Fibroblast of lung (primary cell): Measurements from ENCODE around the gene RHEB. TPM values are rescaled to one million over a fixed set of nuclear protein-coding genes. Genes with fewer than 3 reads are reported as not detected.

Experiments used
- DNase-seq, 2 donors: peaks; one replicate each; pipeline versions ENCODE4 v3.0.0 to v3.0.0-alpha.2; 2010; ENCODE audit warnings: low read depth in 2 of 2
- H2AFZ ChIP-seq: 2 replicates; pipeline ENCODE4 v1.5.1; 2012; ENCODE audit warnings: low read length, control low read depth, inconsistent platforms
- H3K27ac ChIP-seq: 2 replicates; pipeline ENCODE4 v1.5.1; 2011; ENCODE audit warnings: low read length, control low read depth; ENCODE audit not compliant: insufficient read depth
- H3K27me3 ChIP-seq: 2 replicates; pipeline ENCODE4 v1.5.1; 2011; ENCODE audit warnings: mild to moderate bottlenecking, low read length; ENCODE audit not compliant: control insufficient read depth, insufficient read depth
- H3K36me3 ChIP-seq: 2 replicates; pipeline ENCODE4 v1.5.1; 2011; ENCODE audit warnings: low read length; ENCODE audit not compliant: control insufficient read depth, insufficient read depth
- H3K4me1 ChIP-seq: 2 replicates; pipeline ENCODE4 v1.5.1; 2011; ENCODE audit warnings: low read length; ENCODE audit not compliant: control insufficient read depth, insufficient read depth; ENCODE audit errors: extremely low read depth
- H3K4me2 ChIP-seq: 2 replicates; pipeline ENCODE4 v1.5.1; 2011; ENCODE audit warnings: low read length, control low read depth; ENCODE audit not compliant: insufficient read depth; ENCODE audit errors: extremely low read depth
- H3K4me3 ChIP-seq, 4 experiments: fragments of 200-600 bp in 1 of 4; sonication (generic) in 1 of 4; replicated peaks in 1 of 4; 2 replicates each; pipeline ENCODE4 v1.5.1; 2011 to 2016; ENCODE audit warnings: low read length in 4 of 4, low read depth in 3 of 4, mild to moderate bottlenecking in 3 of 4, control low read depth in 2 of 4, inconsistent platforms in 1 of 4, mixed read lengths in 1 of 4; ENCODE audit not compliant: insufficient read depth in 1 of 4; ENCODE audit errors: control extremely low read depth in 1 of 4
- H3K79me2 ChIP-seq: 2 replicates; pipeline ENCODE4 v1.5.1; 2012; ENCODE audit warnings: mild to moderate bottlenecking, low read length, inconsistent platforms; ENCODE audit not compliant: control insufficient read depth, insufficient read depth
- H3K9ac ChIP-seq: 2 replicates; pipeline ENCODE4 v1.5.1; 2011; ENCODE audit warnings: mild to moderate bottlenecking, low read length, control low read depth; ENCODE audit not compliant: insufficient read depth
- H3K9me3 ChIP-seq: 2 replicates; pipeline ENCODE4 v1.5.1; 2012; ENCODE audit warnings: low read depth, low read length; ENCODE audit not compliant: control insufficient read depth, insufficient read depth
- H4K20me1 ChIP-seq: 2 replicates; pipeline ENCODE4 v1.5.1; 2011; ENCODE audit warnings: low read length; ENCODE audit not compliant: control insufficient read depth, insufficient read depth; ENCODE audit errors: extremely low read depth
- EZH2 ChIP-seq: IDR thresholded peaks from 2 replicates; pipeline ENCODE4 v1.5.1; 2012; ENCODE audit warnings: low read length, control low read depth, mild to moderate bottlenecking; ENCODE audit errors: missing control alignments
- polyA plus RNA-seq, 2 donors: library from polyadenylated mRNA; depleted of rRNA in 1 of 2; stranded (reverse) in 1 of 2; unstranded in 1 of 2; fragments of >200 nt; gene quantifications; 2 replicates each; pipeline ENCODE4 v1.2.1, GENCODE V29; 2011 to 2012; ENCODE audit warnings: missing spikeins in 1 of 2
- total RNA-seq: library from RNA; depleted of rRNA; stranded (reverse); fragments of >200 nt; gene quantifications from 2 replicates; pipeline ENCODE4 v1.2.1, GENCODE V29; 2014
- TF ChIP-seq, protein P1 (sequence below), 2 donors: IDR thresholded peaks in 1 of 2; conservative IDR thresholded peaks in 1 of 2; 1 replicate in 1 of 2; 2 replicates in 1 of 2; pipeline ENCODE4 v1.5.1; 2011 to 2012; ENCODE audit warnings: low read length in 2 of 2, control low read depth in 1 of 2, inconsistent platforms in 1 of 2, low read depth in 1 of 2, mild to moderate bottlenecking in 1 of 2

RHEB gene
- total and polyA plus RNA-seq, 2 donors (not counting 1 experiment from before 2014, with no cell fraction given), result 81.4 to 135 TPM

DNA sequence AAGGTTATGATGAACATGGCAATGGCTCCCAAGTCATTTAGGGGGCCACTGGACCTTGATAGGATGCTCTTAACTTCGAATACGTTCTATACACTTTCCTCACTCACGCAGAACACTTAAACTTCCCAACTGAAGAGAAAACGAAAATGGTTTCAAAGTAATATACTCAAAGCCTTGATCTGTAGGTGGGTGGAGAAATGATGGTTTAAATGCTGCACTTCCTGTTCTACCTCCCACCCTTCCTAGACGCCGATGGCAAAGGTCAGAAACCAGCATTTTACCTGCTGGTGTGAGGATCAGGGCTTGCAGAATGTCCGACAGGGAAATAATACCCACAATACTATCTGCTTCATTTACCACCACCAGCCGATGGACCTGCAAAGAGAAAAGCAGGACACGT, 40.5 kb upstream of the RHEB start:
- Histone ChIP-seq H3K27me3 (no peaks in the 10 kb centered on the region), H3K4me2 (no peak overlapping the region), H3K4me3 (no peak overlapping the region), H2AFZ (no peak overlapping the region), H3K4me1 (no peaks in the 10 kb centered on the region), H3K9me3 (no peaks in the 10 kb centered on the region), H4K20me1 (no peaks in the 10 kb centered on the region), H3K79me2 (no peaks in the 10 kb centered on the region), H3K9ac (no peak overlapping the region), H3K27ac (no peak overlapping the region), H3K36me3 (no peaks in the 10 kb centered on the region)
- TF ChIP-seq, protein P1, sequence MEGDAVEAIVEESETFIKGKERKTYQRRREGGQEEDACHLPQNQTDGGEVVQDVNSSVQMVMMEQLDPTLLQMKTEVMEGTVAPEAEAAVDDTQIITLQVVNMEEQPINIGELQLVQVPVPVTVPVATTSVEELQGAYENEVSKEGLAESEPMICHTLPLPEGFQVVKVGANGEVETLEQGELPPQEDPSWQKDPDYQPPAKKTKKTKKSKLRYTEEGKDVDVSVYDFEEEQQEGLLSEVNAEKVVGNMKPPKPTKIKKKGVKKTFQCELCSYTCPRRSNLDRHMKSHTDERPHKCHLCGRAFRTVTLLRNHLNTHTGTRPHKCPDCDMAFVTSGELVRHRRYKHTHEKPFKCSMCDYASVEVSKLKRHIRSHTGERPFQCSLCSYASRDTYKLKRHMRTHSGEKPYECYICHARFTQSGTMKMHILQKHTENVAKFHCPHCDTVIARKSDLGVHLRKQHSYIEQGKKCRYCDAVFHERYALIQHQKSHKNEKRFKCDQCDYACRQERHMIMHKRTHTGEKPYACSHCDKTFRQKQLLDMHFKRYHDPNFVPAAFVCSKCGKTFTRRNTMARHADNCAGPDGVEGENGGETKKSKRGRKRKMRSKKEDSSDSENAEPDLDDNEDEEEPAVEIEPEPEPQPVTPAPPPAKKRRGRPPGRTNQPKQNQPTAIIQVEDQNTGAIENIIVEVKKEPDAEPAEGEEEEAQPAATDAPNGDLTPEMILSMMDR (conservative IDR thresholded peaks at IDR 0.05 in 1 of 2, IDR thresholded peaks at IDR 0.05 in 1 of 2; ENCODE audit: low read depth in 1 of 2, low read length in 2 of 2), result no peak
- TF ChIP-seq EZH2, result no peak
- no peak for DNase-seq

DNA sequence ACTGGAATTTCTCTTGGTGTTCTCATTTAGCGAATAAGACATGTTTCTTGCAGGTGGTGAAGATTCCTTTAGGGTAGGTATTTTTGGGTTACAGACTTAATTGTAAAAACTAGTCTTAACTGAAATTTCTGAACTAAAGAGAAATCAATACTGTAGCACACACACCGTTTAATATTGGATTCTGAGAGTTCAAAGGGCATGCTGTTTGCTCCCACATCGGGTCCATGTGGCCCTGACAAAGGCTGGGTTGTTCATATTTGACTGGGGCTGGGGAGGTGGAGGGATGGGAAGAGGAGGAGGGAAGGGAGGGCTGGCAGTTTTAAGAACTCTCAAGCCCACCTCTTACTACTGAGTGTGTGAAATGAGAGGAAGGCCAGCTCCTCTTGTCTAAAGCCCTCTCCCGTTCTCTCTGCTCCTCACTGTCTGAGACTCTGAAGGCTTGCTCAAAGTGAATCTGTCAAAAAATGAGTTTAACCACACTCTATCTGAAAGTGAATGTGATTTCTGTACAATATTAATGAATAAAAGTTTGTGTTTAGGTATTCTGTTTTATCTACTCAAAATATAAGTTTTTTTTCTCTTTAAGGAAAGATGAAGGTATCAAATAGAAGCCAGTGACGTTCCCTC, 40.0 kb upstream of the RHEB start:
- no peaks in the 10 kb centered on the region for H3K79me2 ChIP-seq
- H3K9ac ChIP-seq, result no peak overlapping the region
- no peak for DNase-seq
- H3K4me3 ChIP-seq, result no peak overlapping the region
- H3K4me2 ChIP-seq, result no peak overlapping the region
- no peak overlapping the region for H2AFZ ChIP-seq
- H4K20me1 ChIP-seq, result no peaks in the 10 kb centered on the region
- H3K27me3 ChIP-seq, result no peaks in the 10 kb centered on the region
- H3K9me3 ChIP-seq, result no peaks in the 10 kb centered on the region
- H3K27ac ChIP-seq, result no peak overlapping the region
- no peaks in the 10 kb centered on the region for H3K4me1 ChIP-seq
- TF ChIP-seq, protein P1 (conservative IDR thresholded peaks at IDR 0.05 in 1 of 2, IDR thresholded peaks at IDR 0.05 in 1 of 2; ENCODE audit: low read depth in 1 of 2, low read length in 2 of 2), result no peak
- TF ChIP-seq EZH2, result no peak
- no peaks in the 10 kb centered on the region for H3K36me3 ChIP-seq

DNA sequence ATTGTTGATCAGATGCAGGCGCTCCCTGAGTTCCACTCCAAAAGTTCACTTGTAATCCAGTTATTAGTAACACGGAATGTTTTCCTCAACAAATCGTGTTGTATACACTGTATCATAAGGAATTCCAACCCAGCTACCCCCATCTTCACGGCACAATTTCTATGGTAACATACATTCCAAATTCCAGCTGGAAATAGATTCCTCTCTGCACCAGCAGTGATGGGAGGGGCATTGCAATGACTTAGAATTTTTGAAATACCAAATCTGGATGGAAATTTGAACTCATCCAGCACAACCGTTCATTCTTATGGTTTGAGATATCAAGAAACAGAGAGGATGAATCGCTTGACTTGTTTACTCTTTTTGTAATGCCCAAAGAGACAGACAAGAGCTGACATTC, 38.9 kb upstream of the RHEB start:
- Histone ChIP-seq H3K9me3 (no peaks in the 10 kb centered on the region), H3K4me3 (no peak overlapping the region), H3K9ac (no peak overlapping the region), H3K27me3 (no peaks in the 10 kb centered on the region), H3K4me2 (no peak overlapping the region), H3K79me2 (no peaks in the 10 kb centered on the region), H3K4me1 (no peaks in the 10 kb centered on the region), H3K27ac (no peak overlapping the region), H3K36me3 (no peaks in the 10 kb centered on the region), H2AFZ (no peak overlapping the region), H4K20me1 (no peaks in the 10 kb centered on the region)
- TF ChIP-seq, protein P1 (conservative IDR thresholded peaks at IDR 0.05 in 1 of 2, IDR thresholded peaks at IDR 0.05 in 1 of 2; ENCODE audit: low read depth in 1 of 2, low read length in 2 of 2), result no peak
- no peak for TF ChIP-seq EZH2
- peak; percentile 19 to 73 for DNase-seq
